ENCODE data around the gene TMSB4X.
A peak's percentile ranks its signal among the peaks of the same experiment; 100 is the strongest.

Gene TMSB4X

GRCh38 chrX:12996934-12997435 lies 22.1 kb downstream of the TMSB4X start:
- no peak for DNase-seq (ENCODE audit: low spot score)
- TF ChIP-seq, protein P1, sequence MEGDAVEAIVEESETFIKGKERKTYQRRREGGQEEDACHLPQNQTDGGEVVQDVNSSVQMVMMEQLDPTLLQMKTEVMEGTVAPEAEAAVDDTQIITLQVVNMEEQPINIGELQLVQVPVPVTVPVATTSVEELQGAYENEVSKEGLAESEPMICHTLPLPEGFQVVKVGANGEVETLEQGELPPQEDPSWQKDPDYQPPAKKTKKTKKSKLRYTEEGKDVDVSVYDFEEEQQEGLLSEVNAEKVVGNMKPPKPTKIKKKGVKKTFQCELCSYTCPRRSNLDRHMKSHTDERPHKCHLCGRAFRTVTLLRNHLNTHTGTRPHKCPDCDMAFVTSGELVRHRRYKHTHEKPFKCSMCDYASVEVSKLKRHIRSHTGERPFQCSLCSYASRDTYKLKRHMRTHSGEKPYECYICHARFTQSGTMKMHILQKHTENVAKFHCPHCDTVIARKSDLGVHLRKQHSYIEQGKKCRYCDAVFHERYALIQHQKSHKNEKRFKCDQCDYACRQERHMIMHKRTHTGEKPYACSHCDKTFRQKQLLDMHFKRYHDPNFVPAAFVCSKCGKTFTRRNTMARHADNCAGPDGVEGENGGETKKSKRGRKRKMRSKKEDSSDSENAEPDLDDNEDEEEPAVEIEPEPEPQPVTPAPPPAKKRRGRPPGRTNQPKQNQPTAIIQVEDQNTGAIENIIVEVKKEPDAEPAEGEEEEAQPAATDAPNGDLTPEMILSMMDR (IDR thresholded peaks at IDR 0.05; ENCODE audit: poor library complexity, severe bottlenecking) = no peak
- H3K4me1 ChIP-seq (ENCODE audit: insufficient read depth, poor library complexity, severe bottlenecking) = peaks cover 6% of the 10 kb centered on the region
- H3K4me3 ChIP-seq (ENCODE audit: severe bottlenecking) = no peak overlapping the region
- no peaks in the 10 kb centered on the region for H3K9me3 ChIP-seq (ENCODE audit: severe bottlenecking)
- no peak for ATAC-seq (ENCODE audit: low read depth)
- H3K36me3 ChIP-seq (ENCODE audit: low read depth) = no peaks in the 10 kb centered on the region
- no peaks in the 10 kb centered on the region for H3K27me3 ChIP-seq (ENCODE audit: insufficient read depth, poor library complexity, severe bottlenecking)
- H3K27ac ChIP-seq (ENCODE audit: poor library complexity, severe bottlenecking) = no peak overlapping the region

DNA sequence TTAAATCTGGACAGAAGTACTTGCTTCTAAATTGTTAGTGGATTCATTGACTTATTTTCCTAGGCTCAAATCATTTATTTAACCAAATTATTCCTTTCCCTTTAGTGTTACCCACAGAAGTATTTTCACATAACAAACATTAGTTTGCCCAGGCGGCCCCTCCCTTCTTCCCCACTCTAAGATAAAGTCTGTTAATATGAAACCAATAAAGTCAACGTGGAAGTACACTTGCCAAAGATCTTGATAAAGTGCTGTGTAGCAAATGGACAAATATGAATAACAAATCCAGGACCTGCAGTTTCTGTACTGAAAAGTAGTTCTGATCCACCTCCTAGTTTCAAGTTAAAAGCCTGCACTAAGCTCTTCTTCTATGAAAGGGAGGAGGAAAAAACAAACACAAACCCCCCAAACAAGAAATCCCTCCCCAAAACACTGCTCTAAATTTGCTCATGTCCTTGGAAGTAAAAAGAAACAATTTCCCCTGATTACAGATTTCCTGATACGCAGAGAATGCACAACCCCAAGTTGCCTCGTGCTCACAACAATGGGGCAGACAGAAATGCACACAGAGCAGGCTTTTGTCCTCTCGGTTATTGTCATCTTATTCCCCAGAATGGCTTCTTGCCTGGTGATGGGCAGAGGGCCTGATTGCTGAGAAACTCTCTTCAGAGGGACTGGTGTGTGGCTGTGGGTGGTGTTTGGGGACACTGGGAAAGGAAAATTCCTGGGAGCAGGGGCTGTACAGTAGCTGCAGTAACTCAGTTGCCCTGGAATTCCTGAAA lies 23.2 kb downstream of the TMSB4X start:
- TF ChIP-seq, protein P1 (IDR thresholded peaks at IDR 0.05; ENCODE audit: poor library complexity, severe bottlenecking) = no peak
- Histone ChIP-seq H3K9me3 (ENCODE audit: severe bottlenecking) (no peaks in the 10 kb centered on the region), H3K4me1 (ENCODE audit: insufficient read depth, poor library complexity, severe bottlenecking) (peaks cover 9% of the 10 kb centered on the region), H3K4me3 (ENCODE audit: severe bottlenecking) (no peak overlapping the region), H3K27ac (ENCODE audit: poor library complexity, severe bottlenecking) (no peak overlapping the region), H3K27me3 (ENCODE audit: insufficient read depth, poor library complexity, severe bottlenecking) (no peaks in the 10 kb centered on the region), H3K36me3 (ENCODE audit: low read depth) (no peaks in the 10 kb centered on the region)
- DNase-seq (ENCODE audit: low spot score) = no peak
- no peak for ATAC-seq (ENCODE audit: low read depth)

DNA sequence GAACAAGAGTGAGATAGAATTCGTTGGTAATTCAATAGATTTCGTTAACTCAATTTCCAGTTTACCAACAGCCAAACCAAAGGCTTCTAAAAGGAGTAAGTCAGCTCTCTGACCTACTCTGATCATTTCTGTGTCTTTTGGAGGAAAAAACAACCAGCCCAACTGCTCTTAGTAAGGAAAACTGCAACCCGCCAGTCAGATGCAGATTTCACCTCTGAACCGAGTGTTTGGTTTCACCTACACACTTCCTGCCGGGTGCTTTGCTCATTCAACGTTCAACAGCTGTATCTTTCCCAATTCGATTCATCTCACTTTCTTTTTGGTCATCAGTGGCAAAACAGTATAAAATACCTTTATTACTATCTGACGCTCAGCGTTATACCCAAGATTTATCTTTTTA lies 24.5 kb downstream of the TMSB4X start:
- H3K36me3 ChIP-seq (ENCODE audit: low read depth) = no peaks in the 10 kb centered on the region
- H3K27ac ChIP-seq (ENCODE audit: poor library complexity, severe bottlenecking) = no peak overlapping the region
- no peaks in the 10 kb centered on the region for H3K9me3 ChIP-seq (ENCODE audit: severe bottlenecking)
- no peak for DNase-seq (ENCODE audit: low spot score)
- no peak for ATAC-seq (ENCODE audit: low read depth)
- H3K4me1 ChIP-seq (ENCODE audit: insufficient read depth, poor library complexity, severe bottlenecking) = peaks cover 9% of the 10 kb centered on the region
- TF ChIP-seq, protein P1 (IDR thresholded peaks at IDR 0.05; ENCODE audit: poor library complexity, severe bottlenecking) = no peak
- H3K4me3 ChIP-seq (ENCODE audit: severe bottlenecking) = no peak overlapping the region
- H3K27me3 ChIP-seq (ENCODE audit: insufficient read depth, poor library complexity, severe bottlenecking) = no peaks in the 10 kb centered on the region

DNA sequence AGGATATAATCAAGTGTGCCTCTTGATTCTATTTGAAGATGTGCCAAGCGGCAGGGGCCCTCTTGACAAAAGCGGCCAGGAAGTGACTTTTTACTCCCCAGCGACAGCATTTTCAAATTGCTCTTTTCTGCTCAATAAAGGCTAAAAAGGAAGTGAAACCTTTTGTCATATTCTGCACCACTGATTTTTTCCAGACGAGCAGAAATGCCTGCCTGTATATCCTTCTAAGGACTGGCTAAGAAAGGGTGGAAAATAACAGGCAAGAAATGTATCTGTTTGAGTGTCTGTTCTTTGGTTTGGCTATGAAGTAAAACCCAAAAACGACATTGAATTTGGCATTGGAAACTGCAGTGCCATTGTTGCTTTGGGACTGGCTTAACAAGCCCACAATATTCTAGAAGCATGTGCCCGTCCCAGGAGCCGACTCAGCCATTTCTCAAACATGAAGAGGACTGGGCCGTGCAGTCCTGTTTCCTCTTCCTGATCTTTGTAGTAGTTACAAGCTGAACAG lies 25.4 kb downstream of the TMSB4X start:
- H3K4me3 ChIP-seq (ENCODE audit: severe bottlenecking) = no peak overlapping the region
- H3K9me3 ChIP-seq (ENCODE audit: severe bottlenecking) = no peaks in the 10 kb centered on the region
- DNase-seq (ENCODE audit: low spot score) (no peak), ATAC-seq (ENCODE audit: low read depth) (no peak)
- no peak overlapping the region for H3K27ac ChIP-seq (ENCODE audit: poor library complexity, severe bottlenecking)
- H3K4me1 ChIP-seq (ENCODE audit: insufficient read depth, poor library complexity, severe bottlenecking) = peaks cover 9% of the 10 kb centered on the region
- no peaks in the 10 kb centered on the region for H3K36me3 ChIP-seq (ENCODE audit: low read depth)
- TF ChIP-seq, protein P1 (IDR thresholded peaks at IDR 0.05; ENCODE audit: poor library complexity, severe bottlenecking) = no peak
- no peaks in the 10 kb centered on the region for H3K27me3 ChIP-seq (ENCODE audit: insufficient read depth, poor library complexity, severe bottlenecking)

DNA sequence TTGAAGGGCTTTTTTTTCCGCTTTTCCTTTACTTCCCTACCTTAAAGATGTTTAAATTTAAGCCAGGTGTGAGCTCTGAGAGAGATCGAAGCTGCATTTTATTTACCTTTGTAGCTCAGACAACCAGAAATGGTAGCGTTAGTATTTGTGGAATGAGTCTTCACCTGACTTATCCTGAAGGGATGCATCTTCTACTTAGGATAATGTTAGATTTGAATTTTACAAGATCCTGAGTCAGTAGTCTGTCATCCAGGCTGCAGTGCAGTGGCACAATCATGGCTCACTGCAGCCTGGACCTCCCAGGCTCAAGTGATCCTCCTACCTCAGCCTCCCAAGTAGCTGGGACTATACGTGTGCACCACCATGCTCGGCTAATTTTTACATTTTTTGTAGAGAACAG lies 26.2 kb downstream of the TMSB4X start:
- no peak overlapping the region for H3K4me3 ChIP-seq (ENCODE audit: severe bottlenecking)
- ATAC-seq (ENCODE audit: low read depth) (peak; percentile 69), DNase-seq (ENCODE audit: low spot score) (no peak)
- TF ChIP-seq, protein P1 (IDR thresholded peaks at IDR 0.05; ENCODE audit: poor library complexity, severe bottlenecking) = no peak
- peaks cover 9% of the 10 kb centered on the region for H3K4me1 ChIP-seq (ENCODE audit: insufficient read depth, poor library complexity, severe bottlenecking)
- no peaks in the 10 kb centered on the region for H3K36me3 ChIP-seq (ENCODE audit: low read depth)
- H3K27ac ChIP-seq (ENCODE audit: poor library complexity, severe bottlenecking) = peak overlapping the region; percentile 58
- H3K9me3 ChIP-seq (ENCODE audit: severe bottlenecking) = no peaks in the 10 kb centered on the region
- H3K27me3 ChIP-seq (ENCODE audit: insufficient read depth, poor library complexity, severe bottlenecking) = no peaks in the 10 kb centered on the region
